CD4-positive, alpha-beta T cell (primary cell): ENCODE measurements around the gene KCNK3. TPM values are rescaled to one million over a fixed set of nuclear protein-coding genes. Genes with fewer than 3 reads are reported as not detected.
"Not testable (repeated sequence)": the region's sequence is repeated elsewhere in the genome, so short reads cannot be mapped to it uniquely, and the experiment has no call there.

Experiments
- ATAC-seq: fragments of 200-7000 bp; cut with Tn5 transposase; one replicate; pipeline ENCODE4 v1.10.0; 2022; ENCODE audit warnings: mild to moderate bottlenecking; ENCODE audit not compliant: poor library complexity
- CTCF ChIA-PET: fragments of 350-600 bp; sonication (Branson Sonifier 250); formaldehyde crosslinking; loops from one replicate; lab custom pipeline; 2021; ENCODE audit warnings: antibody characterized with exemption, inconsistent platforms; lab: Charles Lee
- POLR2A ChIA-PET: fragments of 350-600 bp; sonication (Branson Sonifier 250); formaldehyde crosslinking; loops from one replicate; lab custom pipeline; 2021; ENCODE audit warnings: antibody characterized with exemption, inconsistent platforms; lab: Charles Lee
- DNase-seq, 14 experiments: peaks; one replicate each; pipeline ENCODE4 v3.0.0-alpha.2; 2013 to 2020; ENCODE audit warnings: mixed read lengths in 2 of 14
- H3K27ac ChIP-seq, 2 donors: one replicate each; pipeline versions ENCODE4 v1.5.1 to v1.7.0; 2013; ENCODE audit warnings: low read length in 2 of 2, low read depth in 1 of 2, mild to moderate bottlenecking in 1 of 2
- H3K27me3 ChIP-seq, 2 experiments: 1 replicate in 1 of 2; 2 replicates in 1 of 2; pipeline versions ENCODE4 v1.6.1 to v1.7.0; 2013; ENCODE audit warnings: low read length in 2 of 2, control low read depth in 1 of 2, mild to moderate bottlenecking in 1 of 2, moderate library complexity in 1 of 2; ENCODE audit not compliant: insufficient read depth in 2 of 2, control insufficient read depth in 1 of 2
- H3K36me3 ChIP-seq: one replicate; pipeline ENCODE4 v1.6.1; 2013; ENCODE audit warnings: low read length, control low read depth; ENCODE audit not compliant: insufficient read depth
- H3K4me1 ChIP-seq: one replicate; pipeline ENCODE4 v1.6.1; 2013; ENCODE audit warnings: low read length, control low read depth; ENCODE audit not compliant: insufficient read depth
- H3K4me3 ChIP-seq: one replicate; pipeline ENCODE4 v1.5.1; 2013; ENCODE audit warnings: mild to moderate bottlenecking, low read length, moderate library complexity
- H3K9me3 ChIP-seq, 2 experiments: 1 replicate in 1 of 2; 2 replicates in 1 of 2; pipeline versions ENCODE4 v1.6.1 to v1.7.0; 2013; ENCODE audit warnings: low read length in 2 of 2, mild to moderate bottlenecking in 2 of 2, control low read depth in 1 of 2, moderate library complexity in 1 of 2; ENCODE audit not compliant: control insufficient read depth in 1 of 2, insufficient read depth in 1 of 2
- H3K27ac Mint-ChIP-seq: one replicate; pipeline ENCODE4 v1.8.0; 2020; ENCODE audit warnings: mixed read lengths
- H3K27me3 Mint-ChIP-seq: one replicate; pipeline ENCODE4 v1.8.0; 2021; ENCODE audit warnings: mixed read lengths
- H3K36me3 Mint-ChIP-seq: one replicate; pipeline ENCODE4 v1.8.0; 2021; ENCODE audit warnings: low read depth, mixed read lengths
- H3K4me1 Mint-ChIP-seq: one replicate; pipeline ENCODE4 v1.8.0; 2021; ENCODE audit warnings: low read depth, mixed read lengths
- H3K4me3 Mint-ChIP-seq: one replicate; pipeline ENCODE4 v1.8.0; 2020; ENCODE audit warnings: mild to moderate bottlenecking, mixed read lengths
- H3K9me3 Mint-ChIP-seq: one replicate; pipeline ENCODE4 v1.8.0; 2020; ENCODE audit warnings: mixed read lengths
- CTCF ChIP-seq: fragments of 200-600 bp; IDR thresholded peaks from one replicate; pipeline ENCODE4 v1.8.0; 2022; ENCODE audit warnings: antibody characterized with exemption, mild to moderate bottlenecking
- intact Hi-C, 2 experiments: fragments of 100-400 bp; cut with DNase I in 1 of 2; cut with micrococcal nuclease in 1 of 2; formaldehyde crosslinking; loops; one replicate each; pipeline versions ENCODE4 v1.15.1 to v1.9.0; 2023 to 2025; cut with DNase I, micrococcal nuclease
- total RNA-seq, 174 experiments: library from RNA in 2 of 174; stranded (reverse) in 2 of 174; gene quantifications; one replicate each; pipeline ENCODE4 v1.2.3 and lab custom pipeline; 2021 to 2026

The KCNK3 gene
- total RNA-seq, 2 experiments from 2014 or later: not detected

GRCh38 chr2:26660363-26660962 is 32.1 kb upstream of the KCNK3 start:
- no peak overlapping the region for H3K4me3 Mint-ChIP-seq
- no peak overlapping the region for H3K27ac Mint-ChIP-seq
- Histone ChIP-seq H3K9me3 (peaks cover 8 to 20% of the 10 kb centered on the region in 2 experiments), H3K27me3 (no peaks in the 10 kb centered on the region), H3K36me3 (no peaks in the 10 kb centered on the region), H3K4me3 (no peak overlapping the region), H3K4me1 (no peaks in the 10 kb centered on the region), H3K27ac (no peak overlapping the region)
- peaks cover 25% of the 10 kb centered on the region for H3K27me3 Mint-ChIP-seq
- intact Hi-C loops: no loop called here
- H3K9me3 Mint-ChIP-seq: peaks cover 15% of the 10 kb centered on the region
- H3K4me1 Mint-ChIP-seq: no peaks in the 10 kb centered on the region
- no peak for TF ChIP-seq CTCF
- POLR2A ChIA-PET: no interaction called here
- CTCF ChIA-PET: no interaction called here
- no peaks in the 10 kb centered on the region for H3K36me3 Mint-ChIP-seq
- ATAC-seq (no peak), DNase-seq (no peak)

- DNase-seq, intact Hi-C loops, H3K36me3 ChIP-seq, ATAC-seq, H3K4me1 Mint-ChIP-seq, H3K27ac Mint-ChIP-seq, H3K9me3 Mint-ChIP-seq, H3K27ac ChIP-seq, H3K4me3 Mint-ChIP-seq, H3K4me3 ChIP-seq, H3K27me3 ChIP-seq, H3K36me3 Mint-ChIP-seq, POLR2A ChIA-PET, CTCF ChIA-PET, H3K4me1 ChIP-seq: not testable (repeated sequence)
- peaks cover 57% of the 10 kb centered on the region for H3K27me3 Mint-ChIP-seq
- peaks cover under 1 to 11% of the 10 kb centered on the region in 2 experiments for H3K9me3 ChIP-seq
Measured at GRCh38 chr2:26665296-26665695, 27.2 kb upstream of the KCNK3 start.

GRCh38 chr2:26666671-26667070 is 25.9 kb upstream of the KCNK3 start:
- DNase-seq: no peak
- H3K4me1 Mint-ChIP-seq: no peaks in the 10 kb centered on the region
- intact Hi-C loops: no loop called here
- TF ChIP-seq CTCF: no peak
- no peak overlapping the region for H3K27ac Mint-ChIP-seq
- ChIA-PET POLR2A (no interaction called here), CTCF (no interaction called here)
- peaks cover 71% of the 10 kb centered on the region for H3K27me3 Mint-ChIP-seq
- no peak for ATAC-seq
- H3K36me3 Mint-ChIP-seq: no peaks in the 10 kb centered on the region
- Histone ChIP-seq H3K36me3 (no peaks in the 10 kb centered on the region), H3K9me3 (peaks cover 0 to 3% of the 10 kb centered on the region in 2 experiments), H3K4me3 (no peak overlapping the region), H3K27ac (no peak overlapping the region), H3K27me3 (peaks cover 8 to 21% of the 10 kb centered on the region in 2 experiments), H3K4me1 (no peaks in the 10 kb centered on the region)
- peaks cover 3% of the 10 kb centered on the region for H3K9me3 Mint-ChIP-seq
- no peak overlapping the region for H3K4me3 Mint-ChIP-seq

GRCh38 chr2:26668041-26668440 is 24.5 kb upstream of the KCNK3 start:
- H3K27me3 ChIP-seq: peaks cover 11 to 26% of the 10 kb centered on the region in 2 experiments
- H3K4me3 ChIP-seq: no peak overlapping the region
- H3K27ac Mint-ChIP-seq: no peak overlapping the region
- CTCF ChIA-PET: no interaction called here
- no peak for DNase-seq
- TF ChIP-seq CTCF: no peak
- ATAC-seq: no peak
- no peak overlapping the region for H3K27ac ChIP-seq
- no peak overlapping the region for H3K4me3 Mint-ChIP-seq
- H3K36me3 Mint-ChIP-seq: no peaks in the 10 kb centered on the region
- H3K9me3 Mint-ChIP-seq: peaks cover 3% of the 10 kb centered on the region
- H3K4me1 Mint-ChIP-seq: no peaks in the 10 kb centered on the region
- peaks cover 79% of the 10 kb centered on the region for H3K27me3 Mint-ChIP-seq
- H3K36me3 ChIP-seq: no peaks in the 10 kb centered on the region
- no peaks in the 10 kb centered on the region for H3K4me1 ChIP-seq
- POLR2A ChIA-PET: no interaction called here
- intact Hi-C loops: no loop called here
- peaks cover 0 to 3% of the 10 kb centered on the region in 2 experiments for H3K9me3 ChIP-seq
